NT2/D1 (cell line): ENCODE measurements around the gene FLYWCH2.

Experiments used
- DNase-seq: peaks from one replicate; pipeline ENCODE4 v3.0.0-alpha.2; 2011; ENCODE audit warnings: low read depth, low spot score
- H3K27me3 ChIP-seq: 2 replicates; pipeline ENCODE4 v1.6.0; 2011; ENCODE audit warnings: mild to moderate bottlenecking; ENCODE audit not compliant: insufficient read length, insufficient read depth
- H3K36me3 ChIP-seq: 2 replicates; pipeline ENCODE4 v1.6.1; 2011; ENCODE audit warnings: mild to moderate bottlenecking, low read length, mixed read lengths; ENCODE audit not compliant: insufficient read depth, insufficient read length
- H3K4me1 ChIP-seq: 2 replicates; pipeline ENCODE4 v1.5.1; 2011; ENCODE audit not compliant: insufficient read depth, insufficient read length
- H3K4me3 ChIP-seq: 2 replicates; pipeline ENCODE4 v1.5.1; 2011; ENCODE audit warnings: low read depth; ENCODE audit not compliant: insufficient read length
- H3K9ac ChIP-seq: 2 replicates; pipeline ENCODE4 v1.6.0; 2011; ENCODE audit warnings: low read depth; ENCODE audit not compliant: insufficient read length
- H3K9me3 ChIP-seq: 2 replicates; pipeline ENCODE4 v1.5.1; 2011; ENCODE audit warnings: mild to moderate bottlenecking, low read length; ENCODE audit not compliant: insufficient read depth
- SUZ12 ChIP-seq: IDR thresholded peaks from 2 replicates; pipeline ENCODE4 v1.6.1; 2011; ENCODE audit not compliant: insufficient read length, insufficient read depth; ENCODE audit errors: extremely low read depth
- YY1 ChIP-seq: IDR thresholded peaks from 2 replicates; pipeline ENCODE4 v1.6.1; 2011; ENCODE audit not compliant: insufficient read length, insufficient read depth
- ZNF274 ChIP-seq: IDR thresholded peaks from 2 replicates; pipeline ENCODE4 v1.6.1; 2011; ENCODE audit warnings: mild to moderate bottlenecking, low read depth, low read length

The FLYWCH2 gene

DNA sequence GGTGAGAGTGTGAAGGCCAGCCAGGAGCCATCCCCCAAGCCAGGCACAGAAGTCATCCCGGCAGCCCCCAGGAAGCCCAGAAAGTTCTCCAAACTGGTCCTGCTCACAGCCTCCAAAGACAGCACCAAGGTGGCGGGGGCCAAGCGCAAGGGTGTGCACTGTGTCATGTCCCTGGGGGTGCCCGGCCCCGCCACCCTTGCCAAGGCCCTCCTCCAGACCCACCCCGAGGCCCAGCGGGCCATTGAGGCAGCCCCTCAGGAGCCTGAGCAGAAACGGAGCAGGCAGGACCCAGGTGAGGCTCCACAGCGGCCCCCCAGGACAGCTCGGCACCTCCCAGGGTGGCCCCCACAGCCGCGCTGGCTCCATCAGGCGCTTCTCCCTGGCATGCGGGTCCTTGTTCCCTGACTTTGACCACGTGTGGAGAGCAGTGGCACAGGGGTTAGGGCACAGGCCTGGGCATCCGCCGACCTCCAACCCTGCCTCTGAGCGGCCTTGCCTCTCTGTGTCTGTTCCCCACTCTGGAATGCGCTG lies 13.5 kb downstream of the FLYWCH2 start:
- H3K36me3 ChIP-seq = peaks cover 34% of the 10 kb centered on the region
- H3K27me3 ChIP-seq = no peaks in the 10 kb centered on the region
- no peaks in the 10 kb centered on the region for H3K9me3 ChIP-seq
- H3K4me3 ChIP-seq = no peak overlapping the region
- no peak for DNase-seq
- TF ChIP-seq SUZ12 = no peak
- no peak for TF ChIP-seq ZNF274
- TF ChIP-seq YY1 = no peak
- H3K4me1 ChIP-seq = peaks cover 17% of the 10 kb centered on the region
- H3K9ac ChIP-seq = no peak overlapping the region

DNA sequence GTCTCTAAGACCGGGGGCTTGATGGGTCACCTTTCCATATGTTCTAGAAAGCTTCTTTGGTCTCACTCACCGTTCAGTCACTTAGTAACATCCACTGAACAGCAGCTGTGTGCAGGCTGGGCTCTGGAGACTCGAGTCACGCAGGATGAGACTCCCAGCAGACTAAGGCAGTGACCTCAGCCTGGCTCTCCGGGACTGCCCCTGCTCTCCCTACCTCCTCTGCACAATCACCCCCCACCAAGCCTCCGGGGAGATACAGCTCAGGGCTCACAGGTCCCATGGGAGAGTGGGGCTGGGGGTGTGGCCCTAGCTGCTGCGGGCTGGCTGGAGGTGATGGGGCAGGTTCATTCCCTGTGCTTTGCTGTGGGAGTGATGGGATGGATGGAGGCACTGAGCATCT lies 14.1 kb downstream of the FLYWCH2 start:
- Histone ChIP-seq H3K9me3 (no peaks in the 10 kb centered on the region), H3K36me3 (peaks cover 34% of the 10 kb centered on the region), H3K9ac (no peak overlapping the region), H3K4me3 (no peak overlapping the region), H3K4me1 (peaks cover 17% of the 10 kb centered on the region), H3K27me3 (no peaks in the 10 kb centered on the region)
- no peak for DNase-seq
- no peak for TF ChIP-seq YY1
- no peak for TF ChIP-seq ZNF274
- no peak for TF ChIP-seq SUZ12

DNA sequence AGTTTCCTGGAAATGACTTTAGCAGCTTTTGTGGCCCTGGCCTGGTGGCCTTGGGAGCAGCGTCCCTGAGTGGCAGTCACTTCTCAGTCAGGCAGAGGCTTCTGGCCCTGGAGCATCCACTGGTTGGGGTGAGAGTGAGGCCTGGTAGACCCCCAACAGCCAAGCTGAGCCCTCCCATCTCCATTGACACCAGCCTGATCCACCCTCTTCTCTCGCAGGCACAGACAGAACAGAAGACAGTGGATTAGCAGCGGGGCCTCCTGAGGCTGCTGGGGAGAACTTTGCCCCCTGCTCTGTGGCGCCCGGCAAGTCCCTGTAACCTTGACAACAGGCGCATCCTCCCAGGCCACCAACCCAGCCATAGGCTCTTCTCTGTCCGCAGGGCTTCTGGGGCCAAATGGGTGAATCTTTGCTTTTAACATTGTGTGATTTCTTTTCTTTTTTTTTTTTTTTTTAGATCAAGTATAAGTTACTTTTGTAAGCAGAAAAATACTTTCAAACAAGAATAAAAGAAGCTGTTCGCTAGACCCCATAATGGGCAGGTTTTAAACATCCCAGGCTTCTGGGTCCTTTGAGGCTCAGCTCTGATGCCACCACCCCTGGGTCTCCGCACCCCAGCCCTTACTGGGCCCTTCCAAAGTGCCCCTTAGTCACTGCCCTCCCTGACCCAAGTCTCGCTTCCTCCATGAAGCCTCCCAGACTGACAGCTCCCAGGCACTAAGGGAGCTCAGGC lies 16.0 kb downstream of the FLYWCH2 start:
- Histone ChIP-seq H3K9me3 (no peaks in the 10 kb centered on the region), H3K4me3 (no peak overlapping the region), H3K9ac (peak overlapping the region; percentile 34), H3K27me3 (no peaks in the 10 kb centered on the region), H3K4me1 (peaks cover 17% of the 10 kb centered on the region), H3K36me3 (peaks cover 34% of the 10 kb centered on the region)
- no peak for DNase-seq
- TF ChIP-seq ZNF274 (no peak), SUZ12 (no peak), YY1 (no peak)

DNA sequence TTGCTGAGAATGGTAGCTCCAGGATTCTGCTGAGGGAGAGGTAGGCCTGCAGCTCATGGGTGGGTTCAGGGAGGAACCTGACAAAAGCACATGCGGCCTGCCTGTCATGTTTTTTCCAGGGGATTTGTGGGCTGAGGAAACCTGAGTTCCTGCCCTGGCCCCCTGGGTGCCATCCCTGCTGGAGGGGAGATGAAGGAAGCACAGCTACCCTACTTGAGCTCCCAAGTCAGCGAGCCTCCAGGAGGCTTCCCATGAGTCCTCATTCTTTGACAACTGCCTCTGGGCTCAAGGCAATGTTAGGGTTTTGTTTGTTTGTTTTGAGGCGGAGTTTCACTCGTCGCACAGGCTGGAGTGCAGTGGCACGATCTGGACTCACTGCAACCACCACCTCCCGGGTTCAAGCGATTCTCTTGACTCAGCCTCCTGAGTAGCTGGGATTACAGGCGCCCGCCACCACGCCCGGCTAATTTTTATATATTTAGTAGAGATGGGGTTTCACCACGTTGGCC lies 16.6 kb downstream of the FLYWCH2 start:
- Histone ChIP-seq H3K4me1 (peaks cover 17% of the 10 kb centered on the region), H3K27me3 (no peaks in the 10 kb centered on the region), H3K9ac (no peak overlapping the region), H3K4me3 (no peak overlapping the region), H3K36me3 (peaks cover 34% of the 10 kb centered on the region), H3K9me3 (no peaks in the 10 kb centered on the region)
- TF ChIP-seq SUZ12 = no peak
- no peak for DNase-seq

DNA sequence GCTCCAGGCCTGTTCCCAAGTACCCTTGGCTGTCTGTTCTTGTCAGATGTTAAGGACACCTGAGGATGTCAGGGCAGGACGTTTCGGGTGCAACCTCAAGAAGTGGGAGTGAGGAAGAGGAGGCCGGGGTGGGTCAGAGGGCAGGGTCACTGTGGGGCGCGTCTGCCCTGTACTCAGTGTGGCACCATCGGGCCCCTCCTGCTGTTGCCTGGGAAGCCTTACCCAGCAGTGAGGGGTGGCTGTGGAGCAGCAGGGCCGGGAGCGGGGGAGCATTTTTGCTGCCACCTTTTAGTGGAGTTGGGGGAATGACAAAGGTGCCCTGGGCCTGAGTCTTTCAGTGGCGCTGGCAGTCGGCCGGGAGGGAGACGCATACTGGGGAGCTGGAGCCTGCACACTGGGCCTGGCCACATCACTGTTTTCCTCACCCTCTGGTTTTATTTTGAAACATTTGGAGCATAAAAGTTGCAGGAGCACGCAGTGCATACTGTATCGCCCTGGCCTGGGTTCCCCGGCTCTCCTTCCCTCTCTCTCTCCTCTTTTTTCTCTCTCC lies 17.6 kb downstream of the FLYWCH2 start:
- DNase-seq = no peak
- H3K4me1 ChIP-seq = peaks cover 17% of the 10 kb centered on the region
- H3K4me3 ChIP-seq = no peak overlapping the region
- H3K9ac ChIP-seq = no peak overlapping the region
- TF ChIP-seq YY1 (no peak), SUZ12 (no peak), ZNF274 (no peak)
- peaks cover 34% of the 10 kb centered on the region for H3K36me3 ChIP-seq
- H3K27me3 ChIP-seq = no peaks in the 10 kb centered on the region
- no peaks in the 10 kb centered on the region for H3K9me3 ChIP-seq

DNA sequence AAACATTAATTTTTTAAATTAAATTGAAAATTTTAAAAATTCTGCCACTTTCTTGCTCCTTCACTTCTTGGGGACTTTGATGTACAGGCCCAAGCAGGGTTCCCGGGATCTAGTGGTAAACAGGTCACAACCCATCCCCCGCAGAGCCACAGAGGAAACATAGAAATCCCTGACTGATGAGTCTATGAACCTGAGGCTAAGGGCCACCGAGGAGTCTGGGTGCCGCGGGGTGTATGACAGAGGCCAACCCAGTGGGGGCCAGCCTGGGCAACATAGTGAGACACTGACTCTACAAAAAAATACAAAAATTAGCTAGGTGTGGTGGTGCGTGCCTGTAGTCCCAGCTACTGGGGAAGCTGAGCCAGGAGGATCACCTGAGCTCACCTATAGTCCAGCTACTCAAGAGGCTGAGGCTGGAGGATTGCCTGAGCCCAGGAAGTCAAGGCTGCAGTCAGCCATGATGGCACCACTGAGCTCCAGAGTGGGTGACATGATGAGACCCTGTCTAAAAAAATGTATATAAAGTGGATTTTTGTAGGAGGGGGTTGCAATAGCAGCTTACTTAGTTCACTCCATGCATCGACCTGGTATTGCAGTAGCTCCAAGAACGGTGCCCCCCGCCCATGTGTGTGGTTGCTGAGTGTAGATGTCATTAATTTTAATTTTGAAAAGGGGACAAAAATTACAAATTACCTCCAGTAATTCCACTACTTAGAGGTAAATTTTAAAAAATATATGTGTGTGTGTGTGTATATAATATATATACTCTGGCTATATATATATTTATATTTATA lies 19.5 kb downstream of the FLYWCH2 start:
- DNase-seq = no peak
- Histone ChIP-seq H3K9ac (no peak overlapping the region), H3K4me1 (peaks cover 16% of the 10 kb centered on the region), H3K9me3 (no peaks in the 10 kb centered on the region), H3K4me3 (no peak overlapping the region), H3K36me3 (peaks cover 22% of the 10 kb centered on the region), H3K27me3 (no peaks in the 10 kb centered on the region)
- TF ChIP-seq YY1 (no peak), ZNF274 (no peak), SUZ12 (no peak)

DNA sequence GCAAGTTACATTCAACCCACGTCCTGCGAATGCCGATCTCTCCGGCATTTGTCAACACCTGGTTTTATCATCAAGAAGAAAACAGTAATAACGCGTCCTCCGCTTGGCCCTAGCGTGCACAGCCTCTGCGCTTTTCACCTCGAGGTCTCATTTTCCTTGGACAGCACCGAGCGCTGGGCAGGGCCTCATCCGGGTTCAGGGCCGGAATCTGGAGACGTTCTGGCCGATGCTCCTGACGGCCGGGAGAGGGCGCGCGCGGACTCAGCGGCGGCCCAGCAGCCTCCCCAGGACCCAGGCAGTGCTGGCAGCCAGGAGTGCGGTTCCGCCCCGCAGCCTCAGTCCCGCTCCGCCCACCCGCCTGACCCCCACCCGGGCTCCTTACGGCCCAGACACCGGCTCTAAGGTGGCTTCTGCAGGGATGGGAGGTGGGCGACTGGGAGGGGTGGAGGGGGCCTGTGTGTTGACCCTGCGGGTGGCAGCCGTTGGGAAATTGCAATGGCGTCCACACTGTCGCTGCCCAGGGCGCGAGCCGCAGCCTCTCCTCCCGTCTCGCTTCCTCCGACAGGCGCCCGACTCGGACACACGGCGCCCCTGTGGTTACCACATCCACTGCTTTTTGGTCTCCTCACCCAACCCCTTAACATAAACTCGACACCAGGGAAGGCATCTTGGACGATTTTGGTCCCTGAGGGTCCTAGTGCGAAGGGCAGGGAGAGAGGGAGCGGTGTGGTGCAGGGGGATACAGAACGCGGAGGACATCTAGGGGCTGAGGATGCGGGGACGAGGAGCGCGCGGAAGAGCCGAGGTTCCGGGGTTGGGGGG lies 21.3 kb downstream of the FLYWCH2 start:
- Histone ChIP-seq H3K4me1 (peaks cover 2% of the 10 kb centered on the region), H3K36me3 (peaks cover 7% of the 10 kb centered on the region), H3K9ac (peak overlapping the region; percentile 99), H3K27me3 (no peaks in the 10 kb centered on the region), H3K4me3 (peak overlapping the region; percentile 77), H3K9me3 (no peaks in the 10 kb centered on the region)
- TF ChIP-seq YY1 = peak; percentile 20
- TF ChIP-seq SUZ12 = no peak
- DNase-seq = peak; percentile 83
